GM23338 (cell line): ENCODE measurements around the gene ZSCAN2. TPM values are rescaled to one million over a fixed set of nuclear protein-coding genes. Genes with fewer than 3 reads are reported as not detected.

ENCODE experiments used
- ATAC-seq: fragments of 200-7000 bp; cut with Tn5 transposase; 3 replicates; pipeline ENCODE4 v1.9.1; 2020
- DNase-seq: peaks from one replicate; pipeline ENCODE4 v3.0.0-alpha.2; 2015; ENCODE audit warnings: low spot score
- H2AFZ ChIP-seq: fragments of 200-600 bp; sonication (generic); 2 replicates; pipeline ENCODE4 v1.8.0; 2016; ENCODE audit warnings: antibody characterized with exemption, mild to moderate bottlenecking, moderate library complexity
- H3F3A ChIP-seq: fragments of 200-600 bp; sonication (generic); replicated peaks from 2 replicates; pipeline ENCODE4 v1.8.0; 2017; ENCODE audit warnings: antibody characterized with exemption, mixed run types, low read depth
- H3K27ac ChIP-seq: fragments of 200-600 bp; sonication (generic); 2 replicates; pipeline ENCODE4 v1.6.1; 2016; ENCODE audit warnings: low read depth
- H3K27me3 ChIP-seq: fragments of 200-600 bp; sonication (generic); 2 replicates; pipeline ENCODE4 v1.8.0; 2016; ENCODE audit warnings: mild to moderate bottlenecking, mixed run types, moderate library complexity; ENCODE audit not compliant: insufficient read depth
- H3K36me3 ChIP-seq: fragments of 200-600 bp; sonication (generic); 2 replicates; pipeline ENCODE4 v1.8.0; 2016; ENCODE audit warnings: mild to moderate bottlenecking; ENCODE audit not compliant: insufficient read depth
- H3K4me1 ChIP-seq: fragments of 200-600 bp; sonication (generic); 2 replicates; pipeline ENCODE4 v1.8.0; 2016; ENCODE audit warnings: mild to moderate bottlenecking, moderate library complexity; ENCODE audit not compliant: insufficient read depth
- H3K4me2 ChIP-seq: fragments of 200-600 bp; sonication (generic); 2 replicates; pipeline ENCODE4 v1.7.1; 2017; ENCODE audit warnings: mixed run types
- H3K4me3 ChIP-seq: fragments of 200-600 bp; sonication (generic); 2 replicates; pipeline ENCODE4 v1.6.1; 2016; ENCODE audit warnings: mixed run types
- H3K79me2 ChIP-seq: fragments of 200-600 bp; sonication (generic); replicated peaks from 2 replicates; pipeline ENCODE4 v1.8.0; 2017; ENCODE audit warnings: mild to moderate bottlenecking; ENCODE audit not compliant: insufficient read depth
- H3K9me2 ChIP-seq: fragments of 200-600 bp; sonication (generic); 2 replicates; pipeline ENCODE4 v1.8.0; 2017; ENCODE audit not compliant: insufficient read depth
- H4K20me1 ChIP-seq: fragments of 200-600 bp; sonication (generic); replicated peaks from 2 replicates; pipeline ENCODE4 v1.8.0; 2017; ENCODE audit warnings: mild to moderate bottlenecking; ENCODE audit not compliant: insufficient read depth
- H3K27ac Mint-ChIP-seq: 2 replicates; pipeline ENCODE4 v1.8.0; 2020; ENCODE audit warnings: inconsistent platforms, mild to moderate bottlenecking, moderate library complexity, mixed read lengths
- H3K27me3 Mint-ChIP-seq: 3 replicates; pipeline ENCODE4 v1.8.0; 2022; ENCODE audit warnings: low read depth, mild to moderate bottlenecking, moderate library complexity, mixed read lengths, inconsistent platforms; ENCODE audit not compliant: insufficient read depth, poor library complexity
- H3K36me3 Mint-ChIP-seq: 3 replicates; pipeline ENCODE4 v1.8.0; 2021; ENCODE audit warnings: low read depth, mild to moderate bottlenecking, inconsistent platforms, moderate library complexity, mixed read lengths
- H3K4me1 Mint-ChIP-seq: 3 replicates; pipeline ENCODE4 v1.8.0; 2020; ENCODE audit warnings: mild to moderate bottlenecking, inconsistent platforms, mixed read lengths
- H3K4me3 Mint-ChIP-seq: 3 replicates; pipeline ENCODE4 v1.8.0; 2021; ENCODE audit warnings: moderate library complexity, mild to moderate bottlenecking, inconsistent platforms, mixed read lengths
- H3K9me3 Mint-ChIP-seq: 3 replicates; pipeline ENCODE4 v1.8.0; 2020; ENCODE audit warnings: moderate library complexity, mild to moderate bottlenecking, inconsistent platforms, mixed read lengths
- CREB1 ChIP-seq: fragments of 250-450 bp; sonication (Bioruptor Pico); IDR thresholded peaks from 2 replicates; pipeline ENCODE4 v1.5.0; 2020; ENCODE audit warnings: low read depth, mild to moderate bottlenecking, moderate library complexity
- ETS1 ChIP-seq: IDR thresholded peaks from 2 replicates; pipeline ENCODE4 v1.6.1; 2016; ENCODE audit warnings: antibody characterized with exemption
- EZH2 ChIP-seq: fragments of 200-600 bp; sonication (generic); IDR thresholded peaks from one replicate; pipeline ENCODE4 v1.8.0; 2017; ENCODE audit warnings: antibody characterized with exemption, mild to moderate bottlenecking, low read depth; ENCODE audit not compliant: unreplicated experiment
- EZH2phosphoT487 ChIP-seq: fragments of 200-600 bp; sonication (generic); IDR thresholded peaks from one replicate; pipeline ENCODE4 v1.8.1; 2018; ENCODE audit warnings: antibody characterized with exemption; ENCODE audit not compliant: unreplicated experiment
- JUNB ChIP-seq: IDR thresholded peaks from one replicate; pipeline ENCODE4 v1.6.1; 2016; ENCODE audit warnings: antibody characterized with exemption; ENCODE audit not compliant: unreplicated experiment
- NANOG ChIP-seq: IDR thresholded peaks from 2 replicates; pipeline ENCODE4 v1.6.1; 2016; ENCODE audit warnings: antibody characterized with exemption, borderline replicate concordance
- POLR2AphosphoS5 ChIP-seq: IDR thresholded peaks from 2 replicates; pipeline ENCODE4 v1.6.1; 2016; ENCODE audit warnings: antibody characterized with exemption, low read depth
- STAT1 ChIP-seq: IDR thresholded peaks from one replicate; pipeline ENCODE4 v1.6.1; 2016; ENCODE audit warnings: antibody characterized with exemption; ENCODE audit not compliant: unreplicated experiment
- ZNF114 ChIP-seq: fragments of 250-450 bp; sonication (Bioruptor Pico); IDR thresholded peaks from 2 replicates; pipeline ENCODE4 v1.5.0; 2020; ENCODE audit warnings: mild to moderate bottlenecking, moderate library complexity
- ZNF331 ChIP-seq: fragments of 250-450 bp; sonication (Bioruptor Pico); IDR thresholded peaks from 2 replicates; pipeline ENCODE4 v1.5.0; 2020; ENCODE audit warnings: low read depth, mild to moderate bottlenecking, moderate library complexity
- polyA plus RNA-seq: library from polyadenylated mRNA; unstranded; fragments of >200 nt; fragmentation: Nextera tagmentation; extraction: Ambion mirVana; gene quantifications from 2 replicates; pipeline ENCODE4 v1.2.1, GENCODE V29; 2016
- total RNA-seq: library from RNA; depleted of rRNA; stranded (reverse); fragments of >200 nt; shearing (Covaris generic); gene quantifications from 2 replicates; pipeline ENCODE4 v1.2.3, GENCODE V29; 2014
- TF ChIP-seq, protein P1 (sequence below): fragments of 250-450 bp; sonication (Bioruptor Pico); IDR thresholded peaks from 2 replicates; pipeline ENCODE4 v1.5.0; 2020; ENCODE audit warnings: mild to moderate bottlenecking, moderate library complexity
- TF ChIP-seq, protein P2 (sequence below): IDR thresholded peaks from one replicate; pipeline ENCODE4 v1.6.1; 2018; ENCODE audit warnings: antibody characterized with exemption; ENCODE audit not compliant: unreplicated experiment
- TF ChIP-seq, protein P3 (sequence below), 2 experiments: fragments of 200-600 bp in 1 of 2; sonication (generic) in 1 of 2; conservative IDR thresholded peaks; 2 replicates each; pipeline versions ENCODE4 v1.5.1 to v1.6.1; 2016 to 2017; ENCODE audit warnings: antibody characterized with exemption in 2 of 2, low read depth in 2 of 2, mild to moderate bottlenecking in 2 of 2, moderate library complexity in 1 of 2

The ZSCAN2 gene
- total and polyA plus RNA-seq, 2 experiments from 2014 or later, result 45.8 to 63.9 TPM

- Histone ChIP-seq H2AFZ (no peak overlapping the region), H3K4me1 (peaks cover 6% of the 10 kb centered on the region), H3K4me2 (no peak overlapping the region), H4K20me1 (peaks cover 7% of the 10 kb centered on the region; the same call in 1 of the 2 replicates), H3K9me2 (no peaks in the 10 kb centered on the region), H3F3A (peaks cover 5% of the 10 kb centered on the region; the same call in 1 of the 2 replicates), H3K4me3 (no peak overlapping the region), H3K27ac (no peak overlapping the region), H3K36me3 (peaks cover 55% of the 10 kb centered on the region), H3K27me3 (no peaks in the 10 kb centered on the region), H3K79me2 (peaks cover 24% of the 10 kb centered on the region)
- Mint-ChIP-seq H3K27ac (no peak overlapping the region), H3K4me3 (no peak overlapping the region), H3K36me3 (peaks cover 74% of the 10 kb centered on the region), H3K9me3 (no peaks in the 10 kb centered on the region; the same call in 2 of the 3 replicates), H3K27me3 (no peaks in the 10 kb centered on the region), H3K4me1 (peaks cover 9% of the 10 kb centered on the region; the same call in 2 of the 3 replicates)
- TF ChIP-seq POLR2AphosphoS5 (no peak), STAT1 (no peak), ETS1 (no peak), ZNF331 (no peak), EZH2 (no peak), CREB1 (CRISPR knock-in tag) (no peak), NANOG (no peak), ZNF114 (CRISPR knock-in tag) (no peak), EZH2phosphoT487 (no peak), JUNB (no peak)
- TF ChIP-seq, protein P1, sequence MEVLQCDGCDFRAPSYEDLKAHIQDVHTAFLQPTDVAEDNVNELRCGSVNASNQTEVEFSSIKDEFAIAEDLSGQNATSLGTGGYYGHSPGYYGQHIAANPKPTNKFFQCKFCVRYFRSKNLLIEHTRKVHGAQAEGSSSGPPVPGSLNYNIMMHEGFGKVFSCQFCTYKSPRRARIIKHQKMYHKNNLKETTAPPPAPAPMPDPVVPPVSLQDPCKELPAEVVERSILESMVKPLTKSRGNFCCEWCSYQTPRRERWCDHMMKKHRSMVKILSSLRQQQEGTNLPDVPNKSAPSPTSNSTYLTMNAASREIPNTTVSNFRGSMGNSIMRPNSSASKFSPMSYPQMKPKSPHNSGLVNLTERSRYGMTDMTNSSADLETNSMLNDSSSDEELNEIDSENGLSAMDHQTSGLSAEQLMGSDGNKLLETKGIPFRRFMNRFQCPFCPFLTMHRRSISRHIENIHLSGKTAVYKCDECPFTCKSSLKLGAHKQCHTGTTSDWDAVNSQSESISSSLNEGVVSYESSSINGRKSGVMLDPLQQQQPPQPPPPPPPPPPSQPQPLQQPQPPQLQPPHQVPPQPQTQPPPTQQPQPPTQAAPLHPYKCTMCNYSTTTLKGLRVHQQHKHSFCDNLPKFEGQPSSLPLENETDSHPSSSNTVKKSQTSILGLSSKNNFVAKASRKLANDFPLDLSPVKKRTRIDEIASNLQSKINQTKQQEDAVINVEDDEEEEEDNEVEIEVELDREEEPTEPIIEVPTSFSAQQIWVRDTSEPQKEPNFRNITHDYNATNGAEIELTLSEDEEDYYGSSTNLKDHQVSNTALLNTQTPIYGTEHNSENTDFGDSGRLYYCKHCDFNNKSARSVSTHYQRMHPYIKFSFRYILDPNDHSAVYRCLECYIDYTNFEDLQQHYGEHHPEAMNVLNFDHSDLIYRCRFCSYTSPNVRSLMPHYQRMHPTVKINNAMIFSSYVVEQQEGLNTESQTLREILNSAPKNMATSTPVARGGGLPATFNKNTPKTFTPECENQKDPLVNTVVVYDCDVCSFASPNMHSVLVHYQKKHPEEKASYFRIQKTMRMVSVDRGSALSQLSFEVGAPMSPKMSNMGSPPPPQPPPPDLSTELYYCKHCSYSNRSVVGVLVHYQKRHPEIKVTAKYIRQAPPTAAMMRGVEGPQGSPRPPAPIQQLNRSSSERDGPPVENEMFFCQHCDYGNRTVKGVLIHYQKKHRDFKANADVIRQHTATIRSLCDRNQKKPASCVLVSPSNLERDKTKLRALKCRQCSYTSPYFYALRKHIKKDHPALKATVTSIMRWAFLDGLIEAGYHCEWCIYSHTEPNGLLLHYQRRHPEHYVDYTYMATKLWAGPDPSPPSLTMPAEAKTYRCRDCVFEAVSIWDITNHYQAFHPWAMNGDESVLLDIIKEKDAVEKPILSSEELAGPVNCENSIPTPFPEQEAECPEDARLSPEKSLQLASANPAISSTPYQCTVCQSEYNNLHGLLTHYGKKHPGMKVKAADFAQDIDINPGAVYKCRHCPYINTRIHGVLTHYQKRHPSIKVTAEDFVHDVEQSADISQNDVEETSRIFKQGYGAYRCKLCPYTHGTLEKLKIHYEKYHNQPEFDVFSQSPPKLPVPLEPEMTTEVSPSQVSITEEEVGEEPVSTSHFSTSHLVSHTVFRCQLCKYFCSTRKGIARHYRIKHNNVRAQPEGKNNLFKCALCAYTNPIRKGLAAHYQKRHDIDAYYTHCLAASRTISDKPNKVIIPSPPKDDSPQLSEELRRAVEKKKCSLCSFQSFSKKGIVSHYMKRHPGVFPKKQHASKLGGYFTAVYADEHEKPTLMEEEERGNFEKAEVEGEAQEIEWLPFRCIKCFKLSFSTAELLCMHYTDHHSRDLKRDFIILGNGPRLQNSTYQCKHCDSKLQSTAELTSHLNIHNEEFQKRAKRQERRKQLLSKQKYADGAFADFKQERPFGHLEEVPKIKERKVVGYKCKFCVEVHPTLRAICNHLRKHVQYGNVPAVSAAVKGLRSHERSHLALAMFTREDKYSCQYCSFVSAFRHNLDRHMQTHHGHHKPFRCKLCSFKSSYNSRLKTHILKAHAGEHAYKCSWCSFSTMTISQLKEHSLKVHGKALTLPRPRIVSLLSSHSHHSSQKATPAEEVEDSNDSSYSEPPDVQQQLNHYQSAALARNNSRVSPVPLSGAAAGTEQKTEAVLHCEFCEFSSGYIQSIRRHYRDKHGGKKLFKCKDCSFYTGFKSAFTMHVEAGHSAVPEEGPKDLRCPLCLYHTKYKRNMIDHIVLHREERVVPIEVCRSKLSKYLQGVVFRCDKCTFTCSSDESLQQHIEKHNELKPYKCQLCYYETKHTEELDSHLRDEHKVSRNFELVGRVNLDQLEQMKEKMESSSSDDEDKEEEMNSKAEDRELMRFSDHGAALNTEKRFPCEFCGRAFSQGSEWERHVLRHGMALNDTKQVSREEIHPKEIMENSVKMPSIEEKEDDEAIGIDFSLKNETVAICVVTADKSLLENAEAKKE (CRISPR knock-in tag), result no peak
- TF ChIP-seq, protein P2, sequence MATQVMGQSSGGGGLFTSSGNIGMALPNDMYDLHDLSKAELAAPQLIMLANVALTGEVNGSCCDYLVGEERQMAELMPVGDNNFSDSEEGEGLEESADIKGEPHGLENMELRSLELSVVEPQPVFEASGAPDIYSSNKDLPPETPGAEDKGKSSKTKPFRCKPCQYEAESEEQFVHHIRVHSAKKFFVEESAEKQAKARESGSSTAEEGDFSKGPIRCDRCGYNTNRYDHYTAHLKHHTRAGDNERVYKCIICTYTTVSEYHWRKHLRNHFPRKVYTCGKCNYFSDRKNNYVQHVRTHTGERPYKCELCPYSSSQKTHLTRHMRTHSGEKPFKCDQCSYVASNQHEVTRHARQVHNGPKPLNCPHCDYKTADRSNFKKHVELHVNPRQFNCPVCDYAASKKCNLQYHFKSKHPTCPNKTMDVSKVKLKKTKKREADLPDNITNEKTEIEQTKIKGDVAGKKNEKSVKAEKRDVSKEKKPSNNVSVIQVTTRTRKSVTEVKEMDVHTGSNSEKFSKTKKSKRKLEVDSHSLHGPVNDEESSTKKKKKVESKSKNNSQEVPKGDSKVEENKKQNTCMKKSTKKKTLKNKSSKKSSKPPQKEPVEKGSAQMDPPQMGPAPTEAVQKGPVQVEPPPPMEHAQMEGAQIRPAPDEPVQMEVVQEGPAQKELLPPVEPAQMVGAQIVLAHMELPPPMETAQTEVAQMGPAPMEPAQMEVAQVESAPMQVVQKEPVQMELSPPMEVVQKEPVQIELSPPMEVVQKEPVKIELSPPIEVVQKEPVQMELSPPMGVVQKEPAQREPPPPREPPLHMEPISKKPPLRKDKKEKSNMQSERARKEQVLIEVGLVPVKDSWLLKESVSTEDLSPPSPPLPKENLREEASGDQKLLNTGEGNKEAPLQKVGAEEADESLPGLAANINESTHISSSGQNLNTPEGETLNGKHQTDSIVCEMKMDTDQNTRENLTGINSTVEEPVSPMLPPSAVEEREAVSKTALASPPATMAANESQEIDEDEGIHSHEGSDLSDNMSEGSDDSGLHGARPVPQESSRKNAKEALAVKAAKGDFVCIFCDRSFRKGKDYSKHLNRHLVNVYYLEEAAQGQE, result no peak
- TF ChIP-seq, protein P3, sequence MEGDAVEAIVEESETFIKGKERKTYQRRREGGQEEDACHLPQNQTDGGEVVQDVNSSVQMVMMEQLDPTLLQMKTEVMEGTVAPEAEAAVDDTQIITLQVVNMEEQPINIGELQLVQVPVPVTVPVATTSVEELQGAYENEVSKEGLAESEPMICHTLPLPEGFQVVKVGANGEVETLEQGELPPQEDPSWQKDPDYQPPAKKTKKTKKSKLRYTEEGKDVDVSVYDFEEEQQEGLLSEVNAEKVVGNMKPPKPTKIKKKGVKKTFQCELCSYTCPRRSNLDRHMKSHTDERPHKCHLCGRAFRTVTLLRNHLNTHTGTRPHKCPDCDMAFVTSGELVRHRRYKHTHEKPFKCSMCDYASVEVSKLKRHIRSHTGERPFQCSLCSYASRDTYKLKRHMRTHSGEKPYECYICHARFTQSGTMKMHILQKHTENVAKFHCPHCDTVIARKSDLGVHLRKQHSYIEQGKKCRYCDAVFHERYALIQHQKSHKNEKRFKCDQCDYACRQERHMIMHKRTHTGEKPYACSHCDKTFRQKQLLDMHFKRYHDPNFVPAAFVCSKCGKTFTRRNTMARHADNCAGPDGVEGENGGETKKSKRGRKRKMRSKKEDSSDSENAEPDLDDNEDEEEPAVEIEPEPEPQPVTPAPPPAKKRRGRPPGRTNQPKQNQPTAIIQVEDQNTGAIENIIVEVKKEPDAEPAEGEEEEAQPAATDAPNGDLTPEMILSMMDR (conservative IDR thresholded peaks at IDR 0.05; ENCODE audit: low read depth in 2 of 2), result no peak
- no peak for ATAC-seq
- no peak for DNase-seq
Measured at GRCh38 chr15:84649706-84650105, 48.9 kb downstream of the ZSCAN2 start.
